Upper lobe of left lung (tissue), 6 donors: ENCODE measurements around the gene EBF3. TPM values are rescaled to one million over a fixed set of nuclear protein-coding genes. Genes with fewer than 3 reads are reported as not detected.
A peak's percentile ranks its signal among the peaks of the same experiment; 100 is the strongest.

Experiments used
- ATAC-seq, 2 donors: fragments of 200-7000 bp; cut with Tn5 transposase; one replicate each; pipeline ENCODE4 v1.9.1; 2022; ENCODE audit warnings: mild to moderate bottlenecking in 2 of 2, moderate library complexity in 2 of 2; ENCODE audit not compliant: low FRiP score in 2 of 2
- DNase-seq, 2 donors: peaks; one replicate each; pipeline ENCODE4 v3.0.0-alpha.2; 2019 to 2020
- H3K27ac ChIP-seq, 4 donors: fragments of 200-600 bp; sonication (generic); one replicate each; pipeline ENCODE4 v1.5.1; 2016 to 2019
- H3K27me3 ChIP-seq, 4 donors: fragments of 200-600 bp; sonication (generic); one replicate each; pipeline ENCODE4 v1.5.1; 2017 to 2019
- H3K36me3 ChIP-seq, 4 donors: fragments of 200-600 bp; sonication (generic); one replicate each; pipeline ENCODE4 v1.5.1; 2016 to 2019
- H3K4me1 ChIP-seq, 4 donors: fragments of 200-600 bp; sonication (generic); one replicate each; pipeline ENCODE4 v1.5.1; 2018 to 2019
- H3K4me3 ChIP-seq, 4 donors: fragments of 200-600 bp; sonication (generic); one replicate each; pipeline ENCODE4 v1.5.1; 2017 to 2019; ENCODE audit warnings: mild to moderate bottlenecking in 2 of 4, moderate library complexity in 1 of 4
- H3K9me3 ChIP-seq, 4 donors: fragments of 200-600 bp; sonication (generic); one replicate each; pipeline ENCODE4 v1.5.1; 2018 to 2019
- CTCF ChIP-seq, 6 experiments: fragments of 450-650 bp in 4 of 6; fragments of 200-600 bp in 2 of 6; sonication (generic) in 2 of 6; IDR thresholded peaks; one replicate each; pipeline ENCODE4 v1.5.1; 2016 to 2019; ENCODE audit warnings: antibody characterized with exemption in 6 of 6
- EP300 ChIP-seq, 4 donors: sonication (generic); formaldehyde crosslinking; IDR thresholded peaks; one replicate each; pipeline ENCODE4 v1.5.1; 2017; ENCODE audit warnings: antibody characterized with exemption in 4 of 4, control low read depth in 2 of 4
- POLR2A ChIP-seq, 4 donors: fragments of 450-650 bp; IDR thresholded peaks; one replicate each; pipeline ENCODE4 v1.5.1; 2016 to 2017; ENCODE audit warnings: antibody characterized with exemption in 4 of 4, mild to moderate bottlenecking in 2 of 4
- POLR2AphosphoS5 ChIP-seq, 2 donors: sonication (generic); formaldehyde crosslinking; IDR thresholded peaks; one replicate each; pipeline ENCODE4 v1.5.1; 2017; ENCODE audit warnings: antibody characterized with exemption in 2 of 2
- WGBS, 2 donors: methylation state at CpG; one replicate each; pipeline ENCODE4 v1.1.5; 2017 to 2018; 5-methylcytosine and 5-hydroxymethylcytosine counted together
- total RNA-seq, 6 donors: library from RNA; depleted of rRNA in 4 of 6; stranded (reverse); fragments of >200 nt in 4 of 6; gene quantifications; one replicate each; pipeline versions ENCODE4 v1.1.0 to v1.2.1, GENCODE V29; 2016 to 2021
- donor health status: DM: no; HTN: no; CAD: no; lungs with moderate emphysema.
- donor health status: DM: no; HTN: yes; CAD: no; lungs with severe emphysema.

The EBF3 gene
- total RNA-seq, 6 donors from 2014 or later = 0.06 to 0.51 TPM; not detected in 4

DNA sequence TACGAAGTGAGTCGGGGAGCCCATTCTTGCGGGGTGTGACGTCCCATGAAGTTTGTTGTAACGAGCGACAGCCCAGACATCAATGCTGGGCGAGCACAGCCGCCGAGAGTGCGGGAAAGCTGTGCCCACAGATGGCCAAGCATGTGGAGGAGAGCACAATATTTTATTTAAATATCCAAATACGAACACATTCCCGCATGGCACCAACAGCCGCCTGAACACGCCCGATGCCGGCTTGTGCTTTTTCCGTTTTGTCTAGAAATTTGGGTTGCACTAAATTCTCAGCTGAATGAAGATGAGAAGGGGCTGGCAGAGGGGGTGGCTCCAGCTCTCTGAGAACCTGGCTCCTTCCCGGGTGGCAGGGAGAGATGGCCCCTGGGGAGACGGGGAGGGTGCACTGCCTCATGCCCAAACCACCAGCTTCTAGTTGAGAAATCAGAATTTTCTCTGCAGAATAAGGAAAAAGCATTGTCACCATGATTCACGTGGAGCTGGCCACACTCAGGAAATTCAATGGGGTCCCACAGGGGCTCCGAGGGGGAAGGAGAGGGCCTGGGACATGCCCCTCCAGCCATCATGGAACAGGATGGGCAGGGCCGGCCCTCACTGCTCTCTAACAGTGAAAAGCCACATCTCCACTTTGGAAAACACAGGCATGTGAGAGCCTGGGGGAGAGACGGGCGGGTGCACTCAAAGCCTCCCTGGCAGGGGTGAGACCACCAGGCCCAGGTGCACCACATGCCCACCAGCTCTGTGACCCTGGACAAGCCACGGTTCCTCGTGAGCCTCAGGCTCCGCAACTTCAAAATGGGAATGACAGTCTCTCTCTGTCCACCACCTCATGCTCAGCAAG is 48.3 kb downstream of the EBF3 start:
- WGBS, 2 donors = 88 to 91% methylated on average over 24 to 27 of the region's 27 CpGs

GRCh38 chr10:129914960-129915359 is 49.1 kb downstream of the EBF3 start:
- no peak overlapping the region for H3K27ac ChIP-seq
- no peaks in the 10 kb centered on the region for H3K9me3 ChIP-seq
- no peaks in the 10 kb centered on the region for H3K36me3 ChIP-seq
- no peaks in the 10 kb centered on the region for H3K4me1 ChIP-seq
- WGBS, 2 donors = 88 to 94% methylated on average over 2 of the region's 2 CpGs
- H3K4me3 ChIP-seq = no peak overlapping the region
- TF ChIP-seq POLR2AphosphoS5 (IDR thresholded peaks at IDR 0.05) = no peak
- TF ChIP-seq EP300 (IDR thresholded peaks at IDR 0.05) = no peak
- TF ChIP-seq POLR2A (IDR thresholded peaks at IDR 0.05) = no peak
- no peak for TF ChIP-seq CTCF (IDR thresholded peaks at IDR 0.05)
- no peaks in the 10 kb centered on the region for H3K27me3 ChIP-seq
- ATAC-seq (no peak), DNase-seq (no peak)

More for the DNA sequence above, 48.3 kb downstream of the EBF3 start:
- Histone ChIP-seq H3K4me3 (no peak overlapping the region), H3K4me1 (no peaks in the 10 kb centered on the region), H3K36me3 (no peaks in the 10 kb centered on the region), H3K27ac (no peak overlapping the region), H3K9me3 (no peaks in the 10 kb centered on the region), H3K27me3 (no peaks in the 10 kb centered on the region)
- DNase-seq (peak; percentile 9 to 47), ATAC-seq (no peak)
- TF ChIP-seq CTCF (IDR thresholded peaks at IDR 0.05) (no peak), POLR2AphosphoS5 (IDR thresholded peaks at IDR 0.05) (no peak), POLR2A (IDR thresholded peaks at IDR 0.05) (no peak), EP300 (IDR thresholded peaks at IDR 0.05) (no peak)

DNA sequence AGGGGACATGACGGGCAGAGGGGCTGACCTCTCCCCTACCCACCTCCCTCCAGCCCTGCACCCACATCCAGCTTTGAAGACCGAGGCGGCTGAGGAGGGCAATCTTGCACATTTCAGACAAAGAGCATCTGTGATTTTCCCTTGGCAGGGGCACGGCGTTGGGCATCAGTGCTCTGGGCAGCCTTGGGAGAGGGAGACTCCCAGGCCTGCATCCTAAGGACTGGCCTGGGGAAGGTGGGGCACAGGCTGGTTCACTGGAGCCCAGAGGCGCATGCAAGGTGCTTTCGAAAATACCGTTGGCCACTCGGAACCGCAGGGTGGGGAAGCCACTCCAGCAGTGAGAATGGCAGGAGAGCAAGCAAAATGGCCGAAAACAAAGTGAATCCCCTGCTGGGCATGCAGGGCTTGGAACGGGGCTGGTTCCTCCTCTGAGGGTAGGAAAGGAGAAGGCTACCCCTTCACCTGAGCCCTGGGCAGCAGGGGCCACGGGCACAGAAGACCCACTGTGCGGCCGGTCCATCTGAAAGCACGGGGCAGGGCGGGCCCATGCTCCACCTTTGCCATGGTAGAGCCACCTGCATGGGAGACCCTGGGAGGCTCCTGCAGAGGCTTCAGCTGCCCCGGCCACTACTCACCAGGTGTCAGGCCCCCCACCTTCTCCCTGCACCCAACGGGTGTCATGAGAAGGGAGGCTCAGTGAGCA is 49.8 kb downstream of the EBF3 start:
- Histone ChIP-seq H3K9me3 (no peaks in the 10 kb centered on the region), H3K27ac (no peak overlapping the region), H3K27me3 (no peaks in the 10 kb centered on the region), H3K4me3 (no peak overlapping the region), H3K4me1 (no peaks in the 10 kb centered on the region), H3K36me3 (no peaks in the 10 kb centered on the region)
- peak in 1 of 2 donors; percentile 69 for DNase-seq
- no peak for ATAC-seq
- WGBS, 2 donors = 89 to 93% methylated on average over 12 to 19 of the region's 19 CpGs
- TF ChIP-seq POLR2AphosphoS5 (IDR thresholded peaks at IDR 0.05) = no peak
- no peak for TF ChIP-seq POLR2A (IDR thresholded peaks at IDR 0.05)
- TF ChIP-seq CTCF (IDR thresholded peaks at IDR 0.05) = no peak
- no peak for TF ChIP-seq EP300 (IDR thresholded peaks at IDR 0.05)

DNA sequence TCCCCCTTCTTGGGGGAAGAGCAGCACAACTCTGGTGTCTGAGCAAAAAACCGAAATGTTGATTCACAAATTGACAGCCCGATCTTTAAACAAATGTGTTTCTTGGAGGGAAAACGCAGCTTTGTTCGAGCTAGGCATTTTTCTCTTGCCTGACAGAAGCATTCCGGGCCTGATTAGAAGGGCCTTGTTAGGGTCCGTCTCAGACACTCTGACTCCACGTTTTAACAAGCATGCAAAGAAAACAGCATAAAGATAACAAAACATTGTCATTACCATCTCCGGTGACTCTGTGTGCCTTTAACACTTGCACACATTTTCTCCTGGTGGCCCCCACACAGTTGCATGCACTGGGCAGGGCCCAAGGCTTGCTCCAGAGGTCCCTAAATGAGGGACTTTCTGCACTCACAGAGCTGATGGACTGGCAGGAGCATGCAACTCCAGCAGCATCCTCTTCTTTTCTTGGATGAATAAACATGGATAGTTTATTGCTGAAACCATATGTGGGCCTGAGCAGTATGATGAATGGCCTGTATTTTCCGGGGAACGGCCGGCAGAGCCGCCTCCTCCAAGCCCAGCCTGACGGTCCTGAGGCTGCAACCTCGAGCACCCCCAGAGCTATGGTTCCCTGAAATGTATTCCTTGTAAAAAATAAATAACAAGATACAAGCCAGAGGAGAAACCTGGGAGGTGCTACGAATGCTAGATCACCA is 50.9 kb downstream of the EBF3 start:
- TF ChIP-seq POLR2A (IDR thresholded peaks at IDR 0.05) (no peak), POLR2AphosphoS5 (IDR thresholded peaks at IDR 0.05) (no peak), EP300 (IDR thresholded peaks at IDR 0.05) (no peak), CTCF (IDR thresholded peaks at IDR 0.05) (no peak)
- Histone ChIP-seq H3K36me3 (no peaks in the 10 kb centered on the region), H3K27ac (no peak overlapping the region), H3K4me1 (no peaks in the 10 kb centered on the region), H3K27me3 (no peaks in the 10 kb centered on the region), H3K4me3 (no peak overlapping the region), H3K9me3 (no peaks in the 10 kb centered on the region)
- 66 to 71% methylated on average over 15 of the region's 15 CpGs for WGBS, 2 donors
- ATAC-seq (no peak), DNase-seq (peak in 1 of 2 donors; percentile 24)
